AG10803 (cell line): ENCODE measurements around the gene XRCC1.

Experiments
- DNase-seq: peaks from one replicate; pipeline ENCODE4 v3.0.0; 2010; ENCODE audit warnings: low read depth
- H3K4me3 ChIP-seq: 2 replicates; pipeline ENCODE4 v1.5.1; 2011; ENCODE audit warnings: mild to moderate bottlenecking, low read length, control low read depth
- TF ChIP-seq, protein P1 (sequence below): conservative IDR thresholded peaks from 2 replicates; pipeline ENCODE4 v1.5.1; 2011; ENCODE audit warnings: mild to moderate bottlenecking, low read length, control low read depth, inconsistent platforms

XRCC1 gene

GRCh38 chr19:43572171-43572588 is 3.1 kb downstream of the XRCC1 start:
- TF ChIP-seq, protein P1, sequence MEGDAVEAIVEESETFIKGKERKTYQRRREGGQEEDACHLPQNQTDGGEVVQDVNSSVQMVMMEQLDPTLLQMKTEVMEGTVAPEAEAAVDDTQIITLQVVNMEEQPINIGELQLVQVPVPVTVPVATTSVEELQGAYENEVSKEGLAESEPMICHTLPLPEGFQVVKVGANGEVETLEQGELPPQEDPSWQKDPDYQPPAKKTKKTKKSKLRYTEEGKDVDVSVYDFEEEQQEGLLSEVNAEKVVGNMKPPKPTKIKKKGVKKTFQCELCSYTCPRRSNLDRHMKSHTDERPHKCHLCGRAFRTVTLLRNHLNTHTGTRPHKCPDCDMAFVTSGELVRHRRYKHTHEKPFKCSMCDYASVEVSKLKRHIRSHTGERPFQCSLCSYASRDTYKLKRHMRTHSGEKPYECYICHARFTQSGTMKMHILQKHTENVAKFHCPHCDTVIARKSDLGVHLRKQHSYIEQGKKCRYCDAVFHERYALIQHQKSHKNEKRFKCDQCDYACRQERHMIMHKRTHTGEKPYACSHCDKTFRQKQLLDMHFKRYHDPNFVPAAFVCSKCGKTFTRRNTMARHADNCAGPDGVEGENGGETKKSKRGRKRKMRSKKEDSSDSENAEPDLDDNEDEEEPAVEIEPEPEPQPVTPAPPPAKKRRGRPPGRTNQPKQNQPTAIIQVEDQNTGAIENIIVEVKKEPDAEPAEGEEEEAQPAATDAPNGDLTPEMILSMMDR, result no peak

GRCh38 chr19:43570174-43570791 is 5.0 kb downstream of the XRCC1 start:
- no peak for DNase-seq
- TF ChIP-seq, protein P1, result no peak
- H3K4me3 ChIP-seq, result no peak overlapping the region

More at GRCh38 chr19:43572171-43572588, 3.1 kb downstream of the XRCC1 start:
- no peak for DNase-seq
- H3K4me3 ChIP-seq, result no peak overlapping the region

GRCh38 chr19:43569657-43570056 is 5.7 kb downstream of the XRCC1 start:
- TF ChIP-seq, protein P1, result no peak
- no peak overlapping the region for H3K4me3 ChIP-seq
- DNase-seq, result no peak

DNA sequence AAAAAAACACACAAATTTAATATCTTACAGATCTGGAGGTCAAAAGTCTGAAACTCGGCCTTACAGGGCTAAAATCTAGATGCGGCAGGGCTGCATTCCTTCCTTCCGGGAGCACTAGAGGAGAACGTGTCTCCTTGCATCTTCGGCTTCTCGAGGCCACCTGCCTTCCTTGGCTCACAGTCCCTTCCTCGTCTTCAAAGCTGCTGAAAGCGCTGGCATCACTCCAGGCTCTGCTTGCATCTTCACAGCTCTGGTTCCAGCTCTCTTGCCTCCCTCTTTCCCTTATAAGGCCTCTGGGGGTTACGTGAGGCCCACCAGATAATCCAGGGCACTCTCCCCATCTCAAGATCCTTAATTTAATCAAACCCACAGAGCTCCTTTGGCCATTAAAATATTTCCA is 10.5 kb downstream of the XRCC1 start:
- DNase-seq, result no peak
- no peak overlapping the region for H3K4me3 ChIP-seq
- TF ChIP-seq, protein P1, result no peak

GRCh38 chr19:43563816-43564457 is 11.4 kb downstream of the XRCC1 start:
- no peak for DNase-seq
- no peak overlapping the region for H3K4me3 ChIP-seq
- TF ChIP-seq, protein P1, result no peak

DNA sequence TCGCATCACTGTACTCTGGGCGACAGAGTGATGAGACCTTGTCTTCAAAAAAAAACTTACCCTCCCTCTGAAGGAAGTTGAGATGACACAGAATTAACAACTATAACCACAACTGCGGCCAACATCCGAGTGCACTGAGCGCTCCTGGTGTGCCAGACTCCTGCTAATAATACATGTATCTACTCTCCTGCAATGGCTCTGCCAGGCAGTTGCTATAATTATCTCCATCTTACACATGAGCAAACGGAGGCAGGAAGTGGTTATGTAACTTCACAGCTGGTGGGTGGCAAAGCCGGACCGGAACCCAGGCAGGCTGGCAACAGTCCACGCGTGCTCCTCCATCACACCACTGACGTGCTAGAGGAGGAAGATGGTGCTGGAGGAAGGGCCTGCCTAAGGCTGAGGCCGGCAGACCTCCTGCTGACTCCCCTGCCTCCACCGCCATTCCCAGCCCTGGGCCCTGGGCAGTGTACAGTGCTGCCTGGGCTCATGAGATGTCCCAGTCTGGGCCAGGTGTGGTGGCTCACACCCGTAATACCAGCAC is 12.6 kb downstream of the XRCC1 start:
- DNase-seq, result peak; percentile 94
- H3K4me3 ChIP-seq, result no peak overlapping the region
- TF ChIP-seq, protein P1, result no peak

DNA sequence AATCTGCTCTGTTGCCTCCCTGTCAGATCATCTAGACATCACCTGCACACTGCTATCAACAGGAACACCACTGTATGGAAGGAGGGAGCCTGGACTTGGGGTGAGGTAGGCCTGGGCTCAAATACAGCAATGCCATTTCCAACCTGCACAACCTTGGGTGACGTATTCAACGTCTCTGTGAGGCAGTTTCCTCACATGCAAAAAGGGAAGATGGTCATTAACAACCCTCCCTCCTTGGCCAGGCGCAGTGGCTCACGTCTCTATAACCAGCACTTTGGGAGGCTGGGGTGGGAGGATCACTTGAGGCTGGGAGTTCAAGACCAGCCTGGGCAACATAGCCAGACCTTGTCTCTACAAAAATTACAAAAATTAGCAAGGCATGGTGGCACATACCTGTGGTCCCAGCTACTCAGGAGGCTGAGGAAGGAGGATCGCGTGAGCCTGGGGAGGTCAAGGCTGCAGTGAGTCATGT is 13.1 kb downstream of the XRCC1 start:
- TF ChIP-seq, protein P1, result no peak
- H3K4me3 ChIP-seq, result no peak overlapping the region

More for the DNA sequence above, 13.1 kb downstream of the XRCC1 start:
- no peak for DNase-seq
